ENCODE data around the gene TNKS2.

The TNKS2 gene

DNA sequence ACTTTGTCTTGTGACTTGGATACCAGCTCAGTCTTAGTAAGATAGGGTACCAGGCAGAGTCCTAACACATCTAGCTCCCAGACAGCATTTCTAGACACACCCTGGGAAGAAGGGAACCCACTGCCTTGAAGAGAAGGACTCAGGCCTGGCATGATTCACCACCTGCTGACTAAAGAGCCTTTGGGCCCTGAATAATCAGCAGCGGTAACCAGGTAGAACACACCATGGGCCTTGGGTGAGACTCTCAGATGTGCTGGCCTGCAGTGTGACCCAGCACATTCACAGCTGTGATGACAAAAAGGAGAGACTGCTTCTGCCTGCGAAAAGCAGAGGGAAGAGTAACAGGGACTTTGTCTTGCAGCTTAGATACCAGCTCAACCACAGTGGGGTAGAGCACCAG, 10.4 kb upstream of the TNKS2 start:
- Histone ChIP-seq H3K4me1 (ENCODE audit: control insufficient read depth in 2 of 2, insufficient read depth in 1 of 2, low read depth in 1 of 2, low read length in 2 of 2) (peaks cover 0 to 6% of the 10 kb centered on the region in 2 donors), H4K91ac (ENCODE audit: low read depth, low read length, poor library complexity) (no peak overlapping the region), H2AK5ac (ENCODE audit: low read depth, low read length) (no peak overlapping the region), H3K9me3 (replicated peaks in 1 of 2; ENCODE audit: control insufficient read depth in 2 of 2, insufficient read depth in 1 of 2, low read depth in 1 of 2, low read length in 2 of 2) (no peaks in the 10 kb centered on the region), H3K4me3 (ENCODE audit: low read length in 2 of 2) (no peak overlapping the region), H2BK120ac (ENCODE audit: low read depth, low read length) (no peak overlapping the region), H3K27ac (replicated peaks; ENCODE audit: low read length) (no peak overlapping the region), H2BK5ac (ENCODE audit: low read length) (no peak overlapping the region), H3K4ac (ENCODE audit: low read length) (no peak overlapping the region), H3K14ac (ENCODE audit: low read length) (no peak overlapping the region), H3K36me3 (replicated peaks in 1 of 2; ENCODE audit: control insufficient read depth in 2 of 2, insufficient read depth in 2 of 2, low read length in 2 of 2) (no peaks in the 10 kb centered on the region), H3K18ac (ENCODE audit: low read length) (no peak overlapping the region), H3K79me1 (ENCODE audit: low read depth, low read length) (no peaks in the 10 kb centered on the region), H3K27me3 (ENCODE audit: control insufficient read depth in 3 of 3, insufficient read depth in 3 of 3, low read depth in 1 of 3, low read length in 3 of 3) (no peaks in the 10 kb centered on the region), H3K4me2 (ENCODE audit: insufficient read depth, low read length, poor library complexity, severe bottlenecking) (no peak overlapping the region), H4K8ac (ENCODE audit: low read depth, low read length) (no peak overlapping the region), H2AFZ (ENCODE audit: low read length) (no peak overlapping the region), H2BK12ac (ENCODE audit: low read length) (no peak overlapping the region), H3K23ac (ENCODE audit: low read depth, low read length, poor library complexity) (no peak overlapping the region), H2BK15ac (ENCODE audit: low read length) (no peak overlapping the region), H3K9ac (ENCODE audit: low read depth, low read length, poor library complexity) (no peak overlapping the region)
- no CpG with 5 or more reads among the region's 2 CpGs for WGBS, 2 donors (ENCODE audit: extremely low coverage in 2 of 2, insufficient read length in 2 of 2, insufficient replicate concordance in 1 of 2)
- DNase-seq (ENCODE audit: low spot score) = no peak

- no peak overlapping the region for H3K4ac ChIP-seq (ENCODE audit: low read length)
- H3K9ac ChIP-seq (ENCODE audit: low read depth, low read length, poor library complexity) = no peak overlapping the region
- H4K91ac ChIP-seq (ENCODE audit: low read depth, low read length, poor library complexity) = no peak overlapping the region
- H3K23ac ChIP-seq (ENCODE audit: low read depth, low read length, poor library complexity) = no peak overlapping the region
- H3K9me3 ChIP-seq (replicated peaks in 1 of 2; ENCODE audit: control insufficient read depth in 2 of 2, insufficient read depth in 1 of 2, low read depth in 1 of 2, low read length in 2 of 2) = no peaks in the 10 kb centered on the region
- no peak overlapping the region for H2BK120ac ChIP-seq (ENCODE audit: low read depth, low read length)
- no peak overlapping the region for H2BK12ac ChIP-seq (ENCODE audit: low read length)
- no peak overlapping the region for H3K4me2 ChIP-seq (ENCODE audit: insufficient read depth, low read length, poor library complexity, severe bottlenecking)
- no peaks in the 10 kb centered on the region for H3K36me3 ChIP-seq (replicated peaks in 1 of 2; ENCODE audit: control insufficient read depth in 2 of 2, insufficient read depth in 2 of 2, low read length in 2 of 2)
- H3K79me1 ChIP-seq (ENCODE audit: low read depth, low read length) = no peaks in the 10 kb centered on the region
- H2AK5ac ChIP-seq (ENCODE audit: low read depth, low read length) = no peak overlapping the region
- H3K14ac ChIP-seq (ENCODE audit: low read length) = no peak overlapping the region
- no peak overlapping the region for H2AFZ ChIP-seq (ENCODE audit: low read length)
- H3K4me1 ChIP-seq (ENCODE audit: control insufficient read depth in 2 of 2, insufficient read depth in 1 of 2, low read depth in 1 of 2, low read length in 2 of 2) = peaks cover 0 to 6% of the 10 kb centered on the region in 2 donors
- DNase-seq (ENCODE audit: low spot score) = no peak
- H2BK5ac ChIP-seq (ENCODE audit: low read length) = no peak overlapping the region
- H3K18ac ChIP-seq (ENCODE audit: low read length) = peak overlapping the region; percentile 2
- H4K8ac ChIP-seq (ENCODE audit: low read depth, low read length) = no peak overlapping the region
- no peaks in the 10 kb centered on the region for H3K27me3 ChIP-seq (ENCODE audit: control insufficient read depth in 3 of 3, insufficient read depth in 3 of 3, low read depth in 1 of 3, low read length in 3 of 3)
- no peak overlapping the region for H3K27ac ChIP-seq (replicated peaks; ENCODE audit: low read length)
- H2BK15ac ChIP-seq (ENCODE audit: low read length) = no peak overlapping the region
- H3K4me3 ChIP-seq (ENCODE audit: low read length in 2 of 2) = no peak overlapping the region
- no CpG with 5 or more reads among the region's 5 CpGs for WGBS, 2 donors (ENCODE audit: extremely low coverage in 2 of 2, insufficient read length in 2 of 2, insufficient replicate concordance in 1 of 2)
Measured at GRCh38 chr10:91788527-91788926, 9.7 kb upstream of the TNKS2 start.

GRCh38 chr10:91796331-91797047, 1.7 kb upstream of the TNKS2 start:
- Histone ChIP-seq H3K9ac (ENCODE audit: low read depth, low read length, poor library complexity) (no peak overlapping the region), H3K4me3 (ENCODE audit: low read length in 2 of 2) (peak overlapping the region in 1 of 2 donors; percentile 94), H2AK5ac (ENCODE audit: low read depth, low read length) (no peak overlapping the region), H3K4me1 (ENCODE audit: control insufficient read depth in 2 of 2, insufficient read depth in 1 of 2, low read depth in 1 of 2, low read length in 2 of 2) (peaks cover 9 to 26% of the 10 kb centered on the region in 2 donors), H3K79me1 (ENCODE audit: low read depth, low read length) (peaks cover 3% of the 10 kb centered on the region), H4K8ac (ENCODE audit: low read depth, low read length) (no peak overlapping the region), H3K23ac (ENCODE audit: low read depth, low read length, poor library complexity) (no peak overlapping the region), H4K91ac (ENCODE audit: low read depth, low read length, poor library complexity) (no peak overlapping the region), H3K27ac (replicated peaks; ENCODE audit: low read length) (no peak overlapping the region), H3K36me3 (replicated peaks in 1 of 2; ENCODE audit: control insufficient read depth in 2 of 2, insufficient read depth in 2 of 2, low read length in 2 of 2) (peaks cover 0 to 19% of the 10 kb centered on the region in 2 donors), H3K27me3 (ENCODE audit: control insufficient read depth in 3 of 3, insufficient read depth in 3 of 3, low read depth in 1 of 3, low read length in 3 of 3) (no peaks in the 10 kb centered on the region), H3K9me3 (replicated peaks in 1 of 2; ENCODE audit: control insufficient read depth in 2 of 2, insufficient read depth in 1 of 2, low read depth in 1 of 2, low read length in 2 of 2) (no peaks in the 10 kb centered on the region), H2BK12ac (ENCODE audit: low read length) (no peak overlapping the region), H2BK120ac (ENCODE audit: low read depth, low read length) (no peak overlapping the region), H3K4me2 (ENCODE audit: insufficient read depth, low read length, poor library complexity, severe bottlenecking) (no peak overlapping the region), H3K4ac (ENCODE audit: low read length) (no peak overlapping the region), H3K14ac (ENCODE audit: low read length) (no peak overlapping the region), H2AFZ (ENCODE audit: low read length) (peak overlapping the region; percentile 35), H2BK5ac (ENCODE audit: low read length) (no peak overlapping the region), H3K18ac (ENCODE audit: low read length) (no peak overlapping the region), H2BK15ac (ENCODE audit: low read length) (no peak overlapping the region)
- DNase-seq (ENCODE audit: low spot score) = no peak
- no CpG with 5 or more reads among the region's 11 CpGs for WGBS, 2 donors (ENCODE audit: extremely low coverage in 2 of 2, insufficient read length in 2 of 2, insufficient replicate concordance in 1 of 2)

- Histone ChIP-seq H4K91ac (ENCODE audit: low read depth, low read length, poor library complexity) (no peak overlapping the region), H3K14ac (ENCODE audit: low read length) (no peak overlapping the region), H3K9ac (ENCODE audit: low read depth, low read length, poor library complexity) (no peak overlapping the region), H3K4me2 (ENCODE audit: insufficient read depth, low read length, poor library complexity, severe bottlenecking) (no peak overlapping the region), H3K4me3 (ENCODE audit: low read length in 2 of 2) (peak overlapping the region in 1 of 2 donors; percentile 94), H3K27ac (replicated peaks; ENCODE audit: low read length) (no peak overlapping the region), H2BK12ac (ENCODE audit: low read length) (no peak overlapping the region), H3K4ac (ENCODE audit: low read length) (no peak overlapping the region), H2AFZ (ENCODE audit: low read length) (peak overlapping the region; percentile 35), H2BK5ac (ENCODE audit: low read length) (no peak overlapping the region), H3K79me1 (ENCODE audit: low read depth, low read length) (peaks cover 3% of the 10 kb centered on the region), H2BK120ac (ENCODE audit: low read depth, low read length) (no peak overlapping the region), H3K9me3 (replicated peaks in 1 of 2; ENCODE audit: control insufficient read depth in 2 of 2, insufficient read depth in 1 of 2, low read depth in 1 of 2, low read length in 2 of 2) (peaks cover 0 to 1% of the 10 kb centered on the region in 2 donors), H3K18ac (ENCODE audit: low read length) (no peak overlapping the region), H3K4me1 (ENCODE audit: control insufficient read depth in 2 of 2, insufficient read depth in 1 of 2, low read depth in 1 of 2, low read length in 2 of 2) (peaks cover 9 to 26% of the 10 kb centered on the region in 2 donors), H3K27me3 (ENCODE audit: control insufficient read depth in 3 of 3, insufficient read depth in 3 of 3, low read depth in 1 of 3, low read length in 3 of 3) (no peaks in the 10 kb centered on the region), H3K23ac (ENCODE audit: low read depth, low read length, poor library complexity) (no peak overlapping the region), H4K8ac (ENCODE audit: low read depth, low read length) (no peak overlapping the region), H3K36me3 (replicated peaks in 1 of 2; ENCODE audit: control insufficient read depth in 2 of 2, insufficient read depth in 2 of 2, low read length in 2 of 2) (peaks cover 0 to 26% of the 10 kb centered on the region in 2 donors), H2AK5ac (ENCODE audit: low read depth, low read length) (no peak overlapping the region), H2BK15ac (ENCODE audit: low read length) (no peak overlapping the region)
- WGBS, 2 donors (ENCODE audit: extremely low coverage in 2 of 2, insufficient read length in 2 of 2, insufficient replicate concordance in 1 of 2) = no CpG with 5 or more reads among the region's 3 CpGs
- no peak for DNase-seq (ENCODE audit: low spot score)
Measured at GRCh38 chr10:91797048-91797690, 1.1 kb upstream of the TNKS2 start.

Measured in neuronal stem cell (in vitro differentiated cells).